Mesendoderm (in vitro differentiated cells): ENCODE measurements around the gene ELOVL1.

ENCODE experiments used
- DNase-seq: peaks from one replicate; pipeline ENCODE4 v3.0.0; 2013
- H2AK5ac ChIP-seq: 2 replicates; pipeline ENCODE4 v1.6.1; 2013; ENCODE audit warnings: low read length, inconsistent platforms
- H2BK120ac ChIP-seq: 2 replicates; pipeline ENCODE4 v1.6.1; 2013; ENCODE audit warnings: low read depth, mild to moderate bottlenecking, low read length, moderate library complexity, mixed read lengths
- H2BK15ac ChIP-seq: replicated peaks from 2 replicates; pipeline ENCODE4 v1.6.1; 2013; ENCODE audit warnings: low read depth, mild to moderate bottlenecking, moderate library complexity
- H2BK5ac ChIP-seq: 2 replicates; pipeline ENCODE4 v1.6.1; 2013; ENCODE audit warnings: low read length, inconsistent platforms
- H3K18ac ChIP-seq: 2 replicates; pipeline ENCODE4 v1.6.1; 2013; ENCODE audit warnings: mild to moderate bottlenecking, low read length, mixed read lengths
- H3K23ac ChIP-seq: one replicate; pipeline ENCODE4 v1.6.1; 2013; ENCODE audit warnings: low read length
- H3K27ac ChIP-seq: 2 replicates; pipeline ENCODE4 v1.5.1; 2013; ENCODE audit warnings: low read depth, mild to moderate bottlenecking, inconsistent platforms, low read length, moderate library complexity
- H3K27me3 ChIP-seq: 2 replicates; pipeline ENCODE4 v1.6.1; 2013; ENCODE audit warnings: low read length, control low read depth, mild to moderate bottlenecking, inconsistent platforms; ENCODE audit not compliant: insufficient read depth, poor library complexity
- H3K36me3 ChIP-seq: 2 replicates; pipeline ENCODE4 v1.6.1; 2013; ENCODE audit warnings: low read length, inconsistent platforms; ENCODE audit not compliant: control insufficient read depth, insufficient read depth
- H3K4ac ChIP-seq: one replicate; pipeline ENCODE4 v1.6.1; 2013; ENCODE audit warnings: low read depth, mild to moderate bottlenecking, low read length, moderate library complexity
- H3K4me1 ChIP-seq: 2 replicates; pipeline ENCODE4 v1.6.1; 2013; ENCODE audit warnings: low read depth, low read length, inconsistent platforms; ENCODE audit not compliant: control insufficient read depth
- H3K4me2 ChIP-seq: 2 replicates; pipeline ENCODE4 v1.6.1; 2013; ENCODE audit warnings: low read length
- H3K4me3 ChIP-seq: 2 replicates; pipeline ENCODE4 v1.5.1; 2013; ENCODE audit warnings: mild to moderate bottlenecking, low read length
- H3K56ac ChIP-seq: one replicate; pipeline ENCODE4 v1.6.1; 2013; ENCODE audit warnings: low read length
- H3K79me1 ChIP-seq: 2 replicates; pipeline ENCODE4 v1.6.1; 2013; ENCODE audit warnings: low read length, inconsistent platforms
- H3K79me2 ChIP-seq: 2 replicates; pipeline ENCODE4 v1.6.1; 2013; ENCODE audit warnings: mild to moderate bottlenecking, low read length; ENCODE audit not compliant: control insufficient read depth, insufficient read depth
- H3K9ac ChIP-seq: 2 replicates; pipeline ENCODE4 v1.6.1; 2013; ENCODE audit warnings: low read length, inconsistent platforms
- H4K5ac ChIP-seq: one replicate; pipeline ENCODE4 v1.6.1; 2013; ENCODE audit warnings: low read length
- H4K8ac ChIP-seq: one replicate; pipeline ENCODE4 v1.6.1; 2013; ENCODE audit warnings: low read depth, mild to moderate bottlenecking, control low read depth, low read length, moderate library complexity
- WGBS: extraction: QIAGEN DNeasy Blood & Tissue Kit; methylation state at CpG from one replicate; pipeline ENCODE4 v1.1.7; 2013; ENCODE audit warnings: low lambda C conversion rate, missing lambda C conversion rate; ENCODE audit not compliant: insufficient coverage; ENCODE audit errors: extremely low coverage; 5-methylcytosine and 5-hydroxymethylcytosine counted together

Gene ELOVL1

DNA sequence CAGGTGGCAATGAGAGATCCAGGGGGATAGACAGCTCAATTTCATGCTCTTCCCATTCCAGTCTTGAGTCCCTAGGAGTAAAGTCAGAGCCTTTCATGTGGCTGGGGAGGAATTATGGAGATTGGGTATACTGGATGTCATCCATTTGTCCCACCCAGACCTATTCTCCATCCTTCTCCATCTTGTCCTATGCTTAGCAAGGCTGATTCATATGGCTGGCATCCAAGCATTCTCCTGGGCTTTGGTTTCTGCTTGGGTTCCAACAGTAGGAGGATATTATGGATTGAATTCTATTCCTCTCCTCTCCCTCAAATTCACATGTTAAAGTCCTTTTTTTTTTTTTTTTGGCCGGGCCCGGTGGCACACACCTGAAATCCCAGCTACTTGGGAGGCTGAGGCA is 12.9 kb downstream of the ELOVL1 start:
- WGBS = no CpG with 5 or more reads among the region's 2 CpGs

DNA sequence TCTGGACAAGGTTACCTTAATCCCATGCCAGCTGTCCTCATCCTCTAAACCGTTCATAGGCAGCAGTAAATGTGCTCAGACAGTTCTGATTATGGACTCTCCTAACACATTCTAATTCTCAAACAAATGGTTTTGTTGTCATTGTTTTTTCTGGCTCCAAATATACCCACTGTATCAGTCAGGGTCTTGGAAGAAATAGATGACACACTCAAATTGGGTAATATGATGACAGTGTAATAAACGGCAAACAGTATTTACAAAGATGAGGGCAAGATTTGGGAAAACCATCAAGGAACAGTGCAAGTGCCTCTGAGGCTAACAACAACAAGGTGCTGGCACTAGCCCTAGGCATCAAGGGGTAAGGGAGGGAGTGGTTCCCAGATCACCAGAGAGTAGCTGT is 13.3 kb downstream of the ELOVL1 start:
- no peak for DNase-seq
- H3K27me3 ChIP-seq = no peaks in the 10 kb centered on the region
- peaks cover 2% of the 10 kb centered on the region for H3K79me1 ChIP-seq
- H3K4me3 ChIP-seq = no peak overlapping the region
- H3K18ac ChIP-seq = no peak overlapping the region
- peaks cover 5% of the 10 kb centered on the region for H3K4me1 ChIP-seq
- H2BK120ac ChIP-seq = no peak overlapping the region
- H4K5ac ChIP-seq = no peak overlapping the region
- no peak overlapping the region for H3K4me2 ChIP-seq
- no peak overlapping the region for H3K27ac ChIP-seq
- H3K23ac ChIP-seq = no peak overlapping the region
- H2AK5ac ChIP-seq = no peak overlapping the region
- H3K36me3 ChIP-seq = no peaks in the 10 kb centered on the region
- no peak overlapping the region for H3K4ac ChIP-seq
- no CpG with 5 or more reads among the region's 2 CpGs for WGBS
- no peak overlapping the region for H3K9ac ChIP-seq
- no peak overlapping the region for H2BK5ac ChIP-seq
- H2BK15ac ChIP-seq = no peak overlapping the region
- peaks cover 6% of the 10 kb centered on the region for H3K79me2 ChIP-seq
- H4K8ac ChIP-seq = no peak overlapping the region
- H3K56ac ChIP-seq = no peak overlapping the region

More for the DNA sequence above, 12.9 kb downstream of the ELOVL1 start:
- no peaks in the 10 kb centered on the region for H3K36me3 ChIP-seq
- H2BK5ac ChIP-seq = no peak overlapping the region
- H3K18ac ChIP-seq = no peak overlapping the region
- DNase-seq = no peak
- no peak overlapping the region for H3K9ac ChIP-seq
- no peak overlapping the region for H3K27ac ChIP-seq
- no peak overlapping the region for H4K8ac ChIP-seq
- H2BK120ac ChIP-seq = no peak overlapping the region
- peaks cover 10% of the 10 kb centered on the region for H3K79me2 ChIP-seq
- H3K4me2 ChIP-seq = no peak overlapping the region
- no peak overlapping the region for H2BK15ac ChIP-seq
- no peak overlapping the region for H3K56ac ChIP-seq
- no peak overlapping the region for H3K4me3 ChIP-seq
- peaks cover 2% of the 10 kb centered on the region for H3K79me1 ChIP-seq
- H3K4ac ChIP-seq = no peak overlapping the region
- H2AK5ac ChIP-seq = no peak overlapping the region
- H3K4me1 ChIP-seq = peaks cover 3% of the 10 kb centered on the region
- no peak overlapping the region for H3K23ac ChIP-seq
- H4K5ac ChIP-seq = no peak overlapping the region
- no peaks in the 10 kb centered on the region for H3K27me3 ChIP-seq

DNA sequence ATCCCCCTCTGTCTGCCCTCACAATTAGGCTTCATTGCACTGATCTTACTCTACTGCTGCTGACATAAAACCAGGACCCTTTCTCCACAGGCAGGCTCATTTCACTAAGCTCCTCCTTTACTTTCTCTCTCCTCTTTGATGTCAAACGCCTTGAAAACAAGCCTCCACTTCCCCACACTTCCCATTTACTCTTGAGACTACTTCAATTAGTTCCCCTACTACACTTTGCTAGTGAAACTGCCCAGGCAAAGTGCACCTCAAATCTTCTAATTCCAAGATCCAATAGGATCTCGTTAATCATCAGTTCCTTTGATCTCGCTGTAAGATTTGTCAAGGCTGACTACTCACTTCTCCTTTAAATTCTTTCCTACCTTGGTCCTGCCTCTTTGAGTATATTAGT is 14.9 kb downstream of the ELOVL1 start:
- no CpG with 5 or more reads among the region's 3 CpGs for WGBS

DNA sequence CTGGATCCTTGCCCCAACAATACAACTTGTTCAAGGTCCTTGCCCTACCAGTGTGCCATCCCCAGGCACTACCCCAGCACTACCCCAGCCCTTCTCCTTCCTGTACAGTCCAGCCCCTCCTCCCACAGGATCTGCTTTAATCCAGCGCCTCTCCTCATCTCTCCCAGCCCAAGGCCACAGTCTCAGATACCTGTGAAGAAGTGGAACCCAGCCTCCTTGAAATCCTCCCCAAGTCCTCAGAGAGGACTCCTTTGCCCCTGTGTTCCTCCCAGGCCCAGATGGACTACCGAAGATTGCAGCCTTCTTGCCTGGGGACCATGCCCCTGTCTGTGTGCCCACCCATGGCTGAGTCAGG is 15.5 kb downstream of the ELOVL1 start:
- no peak overlapping the region for H4K8ac ChIP-seq
- no peak overlapping the region for H3K9ac ChIP-seq
- no peak overlapping the region for H2BK120ac ChIP-seq
- H3K4me3 ChIP-seq = no peak overlapping the region
- H3K4me2 ChIP-seq = no peak overlapping the region
- no peak overlapping the region for H3K56ac ChIP-seq
- no peak for DNase-seq
- no peak overlapping the region for H3K4ac ChIP-seq
- H2BK15ac ChIP-seq = no peak overlapping the region
- no peaks in the 10 kb centered on the region for H3K79me1 ChIP-seq
- H3K18ac ChIP-seq = no peak overlapping the region
- H3K36me3 ChIP-seq = no peaks in the 10 kb centered on the region
- no peak overlapping the region for H3K27ac ChIP-seq
- peaks cover 5% of the 10 kb centered on the region for H3K4me1 ChIP-seq
- peak overlapping the region; percentile 69 for H3K23ac ChIP-seq
- H2AK5ac ChIP-seq = no peak overlapping the region
- WGBS = no CpG with 5 or more reads among the region's 2 CpGs
- H4K5ac ChIP-seq = no peak overlapping the region
- H2BK5ac ChIP-seq = no peak overlapping the region
- H3K27me3 ChIP-seq = no peaks in the 10 kb centered on the region
- no peaks in the 10 kb centered on the region for H3K79me2 ChIP-seq

More for the DNA sequence above, 14.9 kb downstream of the ELOVL1 start:
- Histone ChIP-seq H3K27me3 (no peaks in the 10 kb centered on the region), H3K4me1 (peaks cover 7% of the 10 kb centered on the region), H3K4me2 (no peak overlapping the region), H4K8ac (no peak overlapping the region), H3K4me3 (no peak overlapping the region), H3K23ac (no peak overlapping the region), H2BK15ac (no peak overlapping the region), H3K18ac (no peak overlapping the region), H3K9ac (no peak overlapping the region), H3K27ac (no peak overlapping the region), H2AK5ac (no peak overlapping the region), H3K79me1 (no peaks in the 10 kb centered on the region), H2BK120ac (no peak overlapping the region), H2BK5ac (no peak overlapping the region), H4K5ac (no peak overlapping the region), H3K79me2 (no peaks in the 10 kb centered on the region), H3K4ac (no peak overlapping the region), H3K56ac (no peak overlapping the region), H3K36me3 (no peaks in the 10 kb centered on the region)
- DNase-seq = no peak

DNA sequence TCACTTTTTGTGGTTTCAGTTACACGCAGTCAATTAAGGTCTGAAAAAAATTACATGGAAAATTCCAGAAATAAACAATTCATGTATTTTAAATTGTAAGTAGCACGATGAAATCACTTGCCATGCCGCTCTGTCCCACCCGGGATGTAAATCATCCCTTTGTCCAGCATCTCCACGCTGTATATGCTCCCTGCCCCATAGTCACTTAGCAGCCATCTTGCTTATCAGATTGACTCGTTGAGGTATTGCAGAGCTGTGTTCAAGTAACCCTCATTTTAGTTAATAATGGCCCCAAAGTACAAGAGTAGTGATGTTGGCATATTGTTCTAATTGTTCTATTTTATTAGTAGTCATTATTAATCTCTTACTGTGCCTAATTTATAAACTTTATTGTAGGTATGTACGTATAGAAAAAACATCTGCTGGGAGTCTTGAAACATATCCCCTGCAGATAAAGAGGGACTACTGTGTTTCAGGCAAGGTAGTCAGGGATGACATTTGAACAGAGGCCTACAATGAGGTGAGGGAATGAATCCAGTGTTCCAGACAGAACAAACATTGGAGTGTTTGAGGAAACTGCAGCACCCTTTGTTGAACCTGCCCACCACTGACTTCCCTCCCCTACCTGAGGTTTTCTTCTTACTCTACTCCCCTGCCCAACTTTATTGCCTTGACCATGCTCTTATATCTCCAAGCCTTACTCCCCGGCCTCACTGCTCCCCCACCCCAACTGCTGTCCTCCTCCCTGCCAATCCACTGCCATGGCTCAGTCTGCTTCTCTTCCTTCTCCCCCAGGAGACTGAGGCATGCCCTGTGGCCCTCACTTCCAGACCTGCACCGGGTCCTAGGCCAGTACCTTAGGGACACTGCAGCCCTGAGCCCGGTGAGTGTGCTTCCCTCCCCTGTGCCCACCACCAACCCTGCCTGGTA is 16.1 kb downstream of the ELOVL1 start:
- Histone ChIP-seq H3K18ac (no peak overlapping the region), H3K4ac (no peak overlapping the region), H2AK5ac (no peak overlapping the region), H3K79me1 (no peaks in the 10 kb centered on the region), H3K36me3 (no peaks in the 10 kb centered on the region), H2BK15ac (no peak overlapping the region), H2BK5ac (no peak overlapping the region), H3K27me3 (no peaks in the 10 kb centered on the region), H3K9ac (no peak overlapping the region), H3K23ac (no peak overlapping the region), H3K27ac (no peak overlapping the region), H3K4me1 (peaks cover 5% of the 10 kb centered on the region), H3K4me2 (no peak overlapping the region), H2BK120ac (no peak overlapping the region), H3K56ac (no peak overlapping the region), H4K5ac (no peak overlapping the region), H4K8ac (no peak overlapping the region), H3K4me3 (no peak overlapping the region), H3K79me2 (no peaks in the 10 kb centered on the region)
- no CpG with 5 or more reads among the region's 10 CpGs for WGBS
- no peak for DNase-seq

DNA sequence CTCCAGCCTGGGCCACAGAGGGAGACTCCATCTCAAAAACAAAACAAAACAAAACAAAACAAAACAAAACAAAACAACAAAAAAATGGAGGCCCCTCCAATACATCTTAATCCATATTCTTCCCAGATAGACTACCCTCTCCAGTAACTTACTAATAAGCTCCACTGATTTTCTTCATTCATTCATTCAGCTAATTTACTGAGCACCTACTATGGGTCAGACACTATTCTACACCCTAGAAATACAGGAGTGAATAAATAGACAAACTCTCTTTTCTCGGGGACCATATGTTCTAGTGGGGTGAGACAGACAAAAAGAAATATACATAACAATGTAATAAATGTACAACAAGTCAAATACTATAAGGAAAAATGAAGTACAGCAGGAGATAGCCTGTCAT is 16.8 kb downstream of the ELOVL1 start:
- Histone ChIP-seq H4K5ac (no peak overlapping the region), H3K27ac (no peak overlapping the region), H3K56ac (no peak overlapping the region), H2AK5ac (no peak overlapping the region), H3K4me2 (no peak overlapping the region), H3K4me1 (peaks cover 5% of the 10 kb centered on the region), H2BK120ac (no peak overlapping the region), H3K79me2 (no peaks in the 10 kb centered on the region), H3K23ac (no peak overlapping the region), H2BK5ac (no peak overlapping the region), H3K36me3 (no peaks in the 10 kb centered on the region), H3K9ac (no peak overlapping the region), H4K8ac (no peak overlapping the region), H3K18ac (no peak overlapping the region), H2BK15ac (no peak overlapping the region), H3K79me1 (no peaks in the 10 kb centered on the region), H3K4ac (no peak overlapping the region), H3K4me3 (no peak overlapping the region), H3K27me3 (no peaks in the 10 kb centered on the region)
- WGBS = no CpG with 5 or more reads among the region's 1 CpG
- no peak for DNase-seq
